Pancreas (tissue), 10 donors: ENCODE results near the gene LONP2. TPM values are rescaled to one million over a fixed set of nuclear protein-coding genes. Genes with fewer than 3 reads are reported as not detected.

ENCODE experiments used
- ATAC-seq, 4 donors: fragments of 200-7000 bp; cut with Tn5 transposase; one replicate each; pipeline versions ENCODE4 v1.8.0 to v1.9.1; 2020; ENCODE audit warnings: mild to moderate bottlenecking in 4 of 4, moderate library complexity in 4 of 4
- DNase-seq, 6 donors: peaks; one replicate each; pipeline ENCODE4 v3.0.0-alpha.2; 2020
- FAIRE-seq: peaks from 2 replicates; lab custom pipeline; 2012; peaks lifted over from hg19 to GRCh38; lab: Jason Lieb, UNC
- H3K27ac ChIP-seq, 4 donors: fragments of 200-600 bp; sonication (generic); 1 replicate in 3 of 4; 2 replicates in 1 of 4; pipeline versions ENCODE4 v1.5.0 to v1.8.0; 2020
- H3K27me3 ChIP-seq, 4 donors: fragments of 200-600 bp; one replicate each; pipeline ENCODE4 v1.8.0; 2021
- H3K36me3 ChIP-seq, 3 donors: fragments of 200-600 bp; sonication (generic) in 1 of 3; one replicate each; pipeline versions ENCODE4 v1.5.0 to v1.8.0; 2020 to 2021
- H3K4me1 ChIP-seq, 3 donors: fragments of 200-600 bp; one replicate each; pipeline ENCODE4 v1.8.0; 2021
- H3K4me3 ChIP-seq, 4 donors: fragments of 200-600 bp; sonication (generic) in 2 of 4; one replicate each; pipeline versions ENCODE4 v1.5.0 to v1.8.0; 2020 to 2021
- H3K9me3 ChIP-seq, 4 donors: fragments of 200-600 bp; one replicate each; pipeline ENCODE4 v1.8.0; 2021
- WGBS, 2 donors: extraction: QIAGEN DNeasy Blood & Tissue Kit; methylation state at CpG; one replicate each; pipeline ENCODE4 v1.1.7; 2013; 5-methylcytosine and 5-hydroxymethylcytosine counted together
- intact Hi-C, 3 donors: fragments of 100-400 bp; cut with DNase I; formaldehyde crosslinking; loops; one replicate each; pipeline versions ENCODE4 v1.11.1 to v1.14.2; 2022
- polyA plus RNA-seq, 2 donors: library from polyadenylated mRNA; stranded (reverse); fragments of 200-250 nt; gene quantifications; one replicate each; pipeline ENCODE4 v1.2.3, GENCODE V29; 2013
- total RNA-seq, 6 donors: library from RNA; stranded (reverse); fragmentation: NEBNext Ultra II Directional in 4 of 6; extraction: Animal tissue kit (Norgen Biotek cat#: 25700) in 4 of 6; gene quantifications; one replicate each; pipeline versions ENCODE4 v1.2.1 to v1.2.4, GENCODE V29; 2021 to 2023
- TF ChIP-seq, protein P1 (sequence below), 4 donors: fragments of 200-600 bp; sonication (generic) in 3 of 4; IDR thresholded peaks; one replicate each; pipeline versions ENCODE4 v1.5.0 to v1.8.0; 2021; ENCODE audit warnings: antibody characterized with exemption in 4 of 4
- donor health status: healthy with polysubstance abuse.
- donor health status: DM: no; HTN: no; CAD: no; lungs with moderate emphysema.
- donor health status: DM: no; HTN: no; CAD: no.
- donor health status: control.
- donor health status: control.
- donor health status: Bipolar disorder and iron deficiency.
- donor health status: DM: yes; HTN: yes; CAD: no.
- donor health status: DM: no; HTN: no; CAD: no.
- donor health status: DM: no; HTN: no; CAD: no.
- donor health status: DM: yes; HTN: yes; CAD: no.

Gene LONP2
- total and polyA plus RNA-seq, 8 donors = 31.4 to 49.1 (median 41.6) TPM

DNA sequence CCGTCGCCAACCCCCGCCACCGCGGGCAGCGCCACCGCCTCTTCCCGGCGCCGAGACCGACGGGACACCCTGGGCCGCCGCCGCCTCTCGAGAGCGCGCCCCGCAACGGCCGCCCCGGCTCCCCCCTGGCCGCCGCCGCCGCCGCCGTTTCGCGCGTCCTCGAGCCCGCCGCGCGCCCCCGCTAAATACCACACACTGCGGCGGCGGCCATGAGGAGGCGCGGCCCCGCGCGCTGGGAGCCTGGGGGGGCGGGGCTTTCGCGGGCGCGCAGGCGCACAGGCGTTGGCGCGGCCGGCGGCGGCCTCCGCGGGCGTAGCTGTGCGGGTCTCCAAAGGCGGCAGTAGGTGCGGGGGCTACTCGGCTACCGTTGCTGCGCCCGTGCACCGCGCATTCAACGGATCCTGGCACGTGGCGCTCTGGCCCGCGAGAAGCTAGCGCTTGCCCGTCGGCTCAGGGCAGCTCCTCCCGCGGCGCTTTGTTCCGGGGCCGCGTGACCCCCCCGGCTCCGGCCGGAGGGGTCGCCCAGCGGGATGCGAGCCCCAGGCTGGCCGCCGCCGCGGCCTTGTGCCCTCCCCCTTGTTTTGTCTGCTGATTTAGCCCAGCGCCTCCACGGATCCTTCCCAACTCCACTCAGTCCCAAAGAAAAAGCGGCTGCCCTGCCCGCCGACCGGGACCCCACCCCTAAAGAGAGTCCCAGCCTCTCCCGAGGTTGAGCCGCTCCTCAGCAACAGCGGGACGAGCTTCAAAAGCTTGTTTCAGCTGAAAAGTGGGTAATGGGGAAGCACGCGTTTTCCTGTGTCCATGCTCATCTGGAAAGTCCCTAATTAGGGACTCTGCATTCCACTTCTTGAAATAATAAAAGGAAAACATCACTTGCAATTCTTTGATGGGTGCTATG is 141.4 kb downstream of the LONP2 start, which contains the start of gene SIAH1:
Gene SIAH1, minus strand, starts transcription at position 161 of the 898 bp plus-strand sequence. CDS start 22,985 bp downstream, outside the sequence.
- FAIRE-seq (no peak), DNase-seq (peak; percentile 71 to 96 (median 88)), ATAC-seq (peak; percentile 85 to 92 (median 90))
- TF ChIP-seq, protein P1, sequence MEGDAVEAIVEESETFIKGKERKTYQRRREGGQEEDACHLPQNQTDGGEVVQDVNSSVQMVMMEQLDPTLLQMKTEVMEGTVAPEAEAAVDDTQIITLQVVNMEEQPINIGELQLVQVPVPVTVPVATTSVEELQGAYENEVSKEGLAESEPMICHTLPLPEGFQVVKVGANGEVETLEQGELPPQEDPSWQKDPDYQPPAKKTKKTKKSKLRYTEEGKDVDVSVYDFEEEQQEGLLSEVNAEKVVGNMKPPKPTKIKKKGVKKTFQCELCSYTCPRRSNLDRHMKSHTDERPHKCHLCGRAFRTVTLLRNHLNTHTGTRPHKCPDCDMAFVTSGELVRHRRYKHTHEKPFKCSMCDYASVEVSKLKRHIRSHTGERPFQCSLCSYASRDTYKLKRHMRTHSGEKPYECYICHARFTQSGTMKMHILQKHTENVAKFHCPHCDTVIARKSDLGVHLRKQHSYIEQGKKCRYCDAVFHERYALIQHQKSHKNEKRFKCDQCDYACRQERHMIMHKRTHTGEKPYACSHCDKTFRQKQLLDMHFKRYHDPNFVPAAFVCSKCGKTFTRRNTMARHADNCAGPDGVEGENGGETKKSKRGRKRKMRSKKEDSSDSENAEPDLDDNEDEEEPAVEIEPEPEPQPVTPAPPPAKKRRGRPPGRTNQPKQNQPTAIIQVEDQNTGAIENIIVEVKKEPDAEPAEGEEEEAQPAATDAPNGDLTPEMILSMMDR (IDR thresholded peaks at IDR 0.05) = no peak
- no peaks in the 10 kb centered on the region for H3K9me3 ChIP-seq
- H3K27me3 ChIP-seq = no peaks in the 10 kb centered on the region
- peaks cover 21 to 23% (median 22%) of the 10 kb centered on the region in 3 donors for H3K4me1 ChIP-seq
- H3K27ac ChIP-seq = peak within 1 kb of the TSS; percentile 82 to 98 (median 96)
- H3K36me3 ChIP-seq = no peaks in the 10 kb centered on the region
- peak within 1 kb of the TSS; percentile 90 to 95 (median 94) for H3K4me3 ChIP-seq
- 0 to 1% methylated on average over 66 to 105 of the region's 105 CpGs for WGBS, 2 donors
- intact Hi-C loops = no loop called here

DNA sequence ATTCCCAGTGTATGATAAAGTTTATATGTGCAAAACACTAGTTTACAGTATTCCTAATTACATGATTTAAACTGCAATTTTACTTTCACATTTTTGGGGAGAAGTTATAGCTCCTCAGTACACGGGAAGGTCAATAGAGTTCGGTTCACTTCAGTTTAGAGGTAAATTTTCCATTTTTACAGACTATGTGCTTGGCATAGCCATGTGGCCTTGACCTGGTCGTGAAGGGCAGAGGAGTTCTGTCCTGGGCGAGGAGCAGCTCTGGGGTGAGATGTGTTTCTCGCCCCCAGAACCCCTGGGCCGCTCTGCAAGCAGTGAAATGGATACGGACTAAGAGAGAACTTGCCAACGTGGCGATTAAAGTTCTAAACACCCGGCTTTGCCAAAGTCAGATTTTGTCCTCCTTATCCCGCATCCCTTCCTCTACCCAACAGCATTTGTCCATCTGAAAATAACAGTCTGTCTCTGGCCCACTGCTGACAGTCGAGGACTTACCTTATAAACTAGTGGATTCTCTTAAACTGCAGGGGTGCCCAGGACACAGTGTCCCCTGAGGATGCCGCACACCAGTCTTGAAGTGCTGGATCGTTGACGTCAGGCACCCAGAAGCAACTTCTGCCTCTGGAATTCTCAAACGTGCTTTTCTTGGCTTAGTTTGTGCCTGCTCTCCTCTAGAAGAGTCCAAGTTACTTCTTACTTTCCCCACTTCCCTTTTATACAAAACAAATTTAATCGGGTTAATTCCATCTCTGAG is 142.6 kb downstream of the LONP2 start:
- WGBS, 2 donors = 70 to 73% methylated on average over 17 of the region's 17 CpGs
- TF ChIP-seq, protein P1 (IDR thresholded peaks at IDR 0.05) = no peak
- no peak for FAIRE-seq
- H3K9me3 ChIP-seq = no peaks in the 10 kb centered on the region
- DNase-seq = no peak
- H3K4me3 ChIP-seq = no peak overlapping the region
- intact Hi-C loops = no loop called here
- no peaks in the 10 kb centered on the region for H3K27me3 ChIP-seq
- H3K36me3 ChIP-seq = no peaks in the 10 kb centered on the region
- peaks cover 16 to 18% (median 17%) of the 10 kb centered on the region in 3 donors for H3K4me1 ChIP-seq
- no peak overlapping the region for H3K27ac ChIP-seq
- ATAC-seq = no peak

DNA sequence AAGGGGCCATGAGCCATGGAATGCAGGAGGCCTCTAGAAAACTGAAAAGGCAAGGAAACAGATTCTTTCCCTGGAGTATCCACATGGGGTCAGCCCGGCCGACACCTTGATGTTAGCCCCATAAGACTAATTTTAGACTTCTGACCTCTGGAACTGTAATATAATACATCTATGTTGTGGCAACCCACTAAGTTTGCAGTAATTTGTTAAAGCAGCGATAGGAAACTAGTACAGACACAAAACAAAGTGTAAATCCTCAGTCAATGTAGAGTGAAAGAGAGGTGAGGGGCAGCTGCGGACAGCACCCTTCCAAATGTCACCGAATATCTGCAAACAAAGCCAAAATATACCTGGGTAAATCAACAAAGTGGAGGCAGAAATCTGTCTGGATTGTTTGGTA is 148.3 kb downstream of the LONP2 start:
- ATAC-seq (no peak), FAIRE-seq (no peak), DNase-seq (no peak)
- H3K9me3 ChIP-seq = no peaks in the 10 kb centered on the region
- no peaks in the 10 kb centered on the region for H3K27me3 ChIP-seq
- no peak overlapping the region for H3K4me3 ChIP-seq
- intact Hi-C loops = no loop called here
- H3K4me1 ChIP-seq = no peaks in the 10 kb centered on the region
- WGBS, 2 donors = 84 to 87% methylated on average over 5 of the region's 5 CpGs
- no peaks in the 10 kb centered on the region for H3K36me3 ChIP-seq
- H3K27ac ChIP-seq = no peak overlapping the region
- TF ChIP-seq, protein P1 (IDR thresholded peaks at IDR 0.05) = no peak

DNA sequence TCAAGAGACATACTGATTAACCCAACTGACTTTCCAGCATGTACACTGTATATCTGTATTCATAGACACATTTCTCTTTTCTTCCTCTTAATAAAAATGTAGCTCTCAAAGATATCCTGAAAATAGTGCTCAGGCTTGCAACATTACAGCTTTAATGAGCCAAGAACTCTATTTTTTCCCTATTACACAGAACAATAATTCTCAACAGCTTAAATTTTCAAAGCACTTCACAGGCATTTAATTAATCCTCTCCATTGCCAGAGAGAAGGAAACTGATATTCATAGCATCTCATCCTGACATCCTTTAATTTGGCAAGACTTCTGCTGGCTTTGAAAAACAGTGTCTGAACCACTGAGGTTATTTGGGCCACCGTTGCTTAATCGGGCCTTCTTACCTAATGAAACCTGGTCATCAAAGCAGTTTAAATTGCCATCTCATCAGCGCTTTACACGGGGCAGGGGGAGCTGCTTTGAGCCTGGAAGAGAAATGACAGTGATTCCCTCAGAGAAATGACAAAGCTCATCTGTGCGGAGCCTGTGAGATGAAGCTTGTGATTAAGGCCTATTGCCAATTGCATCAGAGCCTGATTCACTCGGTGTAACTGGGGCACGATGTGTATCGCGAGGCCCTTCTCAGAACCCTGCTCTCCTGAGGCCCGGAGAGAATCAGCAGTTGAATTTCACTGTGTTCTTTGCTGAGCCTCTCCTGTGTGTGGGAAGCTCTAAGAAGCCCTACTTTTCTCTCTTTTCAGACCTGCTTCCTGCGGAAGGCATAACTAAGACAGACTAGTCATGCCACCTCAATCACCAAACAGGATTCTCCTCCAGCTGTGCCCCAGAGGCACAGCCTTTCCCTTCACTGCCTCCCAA is 149.6 kb downstream of the LONP2 start:
- H3K9me3 ChIP-seq = no peaks in the 10 kb centered on the region
- no peak overlapping the region for H3K27ac ChIP-seq
- DNase-seq = no peak
- ATAC-seq = peak in 3 of 4 donors; percentile 37 to 66 (median 62)
- TF ChIP-seq, protein P1 (IDR thresholded peaks at IDR 0.05) = no peak
- H3K36me3 ChIP-seq = no peaks in the 10 kb centered on the region
- H3K4me1 ChIP-seq = no peaks in the 10 kb centered on the region
- no peaks in the 10 kb centered on the region for H3K27me3 ChIP-seq
- no peak for FAIRE-seq
- intact Hi-C loops = no loop called here
- WGBS, 2 donors = 80 to 81% methylated on average over 11 of the region's 11 CpGs
- no peak overlapping the region for H3K4me3 ChIP-seq
